Panc1 (cell line): Measurements from ENCODE around the gene SURF2. TPM values are rescaled to one million over a fixed set of nuclear protein-coding genes. Genes with fewer than 3 reads are reported as not detected.

Experiments used
- ATAC-seq: fragments of 200-7000 bp; cut with Tn5 transposase; 2 replicates; pipeline ENCODE4 v1.9.1; 2020; ENCODE audit warnings: mild to moderate bottlenecking, moderate library complexity
- BruUV-seq: library from RNA; stranded (reverse); fragments of 400-500 nt; replicated peaks from 2 replicates; lab custom pipeline; 2021; lab: Mats Ljungman, UMichigan
- CTCF ChIA-PET: fragments of 300-600 bp; sonication (Branson Sonifier 250); formaldehyde crosslinking; loops from one replicate; lab custom pipeline; 2022; ENCODE audit warnings: antibody characterized with exemption; lab: Charles Lee
- POLR2A ChIA-PET: fragments of 300-600 bp; sonication (Branson Sonifier 250); formaldehyde crosslinking; loops from one replicate; lab custom pipeline; 2022; ENCODE audit warnings: antibody characterized with exemption; lab: Charles Lee
- DNase-seq: peaks from one replicate; pipeline ENCODE4 v3.0.0-alpha.2; 2010; ENCODE audit warnings: low read depth, low spot score
- H3K27ac ChIP-seq: 2 replicates; pipeline ENCODE4 v1.5.1; 2011; ENCODE audit warnings: mild to moderate bottlenecking, low read length, inconsistent platforms
- H3K27me3 ChIP-seq: fragments of 200-500 bp; sonication (Bioruptor generic); 2 replicates; pipeline ENCODE4 v1.6.0; 2014; ENCODE audit warnings: low read length, inconsistent platforms; ENCODE audit not compliant: control insufficient read depth, insufficient read depth
- H3K36me3 ChIP-seq: fragments of 200-500 bp; sonication (Bioruptor generic); 2 replicates; pipeline ENCODE4 v1.5.1; 2014; ENCODE audit warnings: inconsistent platforms, mild to moderate bottlenecking, low read length, moderate library complexity; ENCODE audit not compliant: control insufficient read depth, insufficient read depth
- H3K4me1 ChIP-seq: 2 replicates; pipeline ENCODE4 v1.5.1; 2011; ENCODE audit warnings: inconsistent platforms, mild to moderate bottlenecking, low read length, moderate library complexity; ENCODE audit not compliant: control insufficient read depth, insufficient read depth
- H3K4me3 ChIP-seq, 2 experiments: 2 replicates each; pipeline ENCODE4 v1.5.1; 2011 to 2012; ENCODE audit warnings: low read depth in 2 of 2, low read length in 2 of 2, mild to moderate bottlenecking in 2 of 2, inconsistent platforms in 1 of 2, moderate library complexity in 1 of 2
- H3K9me3 ChIP-seq: fragments of 200-500 bp; sonication (Bioruptor generic); 2 replicates; pipeline ENCODE4 v1.5.1; 2014; ENCODE audit warnings: low read depth, mild to moderate bottlenecking, inconsistent platforms, low read length, moderate library complexity; ENCODE audit not compliant: control insufficient read depth, insufficient read depth
- POLR2AphosphoS5 ChIP-seq: IDR thresholded peaks from 2 replicates; pipeline ENCODE4 v1.6.1; 2012; ENCODE audit warnings: mild to moderate bottlenecking, low read depth, low read length, moderate library complexity
- REST ChIP-seq, 2 experiments: IDR thresholded peaks; 2 replicates each; pipeline ENCODE4 v1.6.1; 2011 to 2012; ENCODE audit warnings: low read depth in 2 of 2, control low read depth in 1 of 2, low read length in 1 of 2, mild to moderate bottlenecking in 1 of 2, moderate library complexity in 1 of 2; ENCODE audit not compliant: insufficient read depth in 1 of 2
- SIN3A ChIP-seq: IDR thresholded peaks from 2 replicates; pipeline ENCODE4 v1.6.1; 2012; ENCODE audit warnings: low read depth, mild to moderate bottlenecking, low read length, moderate library complexity, borderline replicate concordance; ENCODE audit not compliant: insufficient read depth
- TCF7L2 ChIP-seq: IDR thresholded peaks from 2 replicates; pipeline ENCODE4 v1.6.1; 2011; ENCODE audit warnings: mild to moderate bottlenecking, low read depth, low read length, inconsistent platforms
- in situ Hi-C: cut with HindIII; loops from 2 replicates; pipeline ENCODE4 v1.10.0; 2016; ENCODE audit warnings: low sequenced_read_pairs, low pct_unique_long_range_greater_than_20kb
- intact Hi-C: fragments of 100-400 bp; cut with micrococcal nuclease; formaldehyde crosslinking; loops from one replicate; pipeline ENCODE4 v1.10.0; 2022; ENCODE audit not compliant: unreplicated experiment
- total RNA-seq: library from RNA; stranded (reverse); gene quantifications from one replicate; pipeline ENCODE4 v1.2.1, GENCODE V29; 2021; ENCODE audit not compliant: unreplicated experiment
- TF ChIP-seq, protein P1 (sequence below): fragments of 450-650 bp; IDR thresholded peaks from 2 replicates; pipeline ENCODE4 v1.5.1; 2017; ENCODE audit warnings: mild to moderate bottlenecking

Gene SURF2
- total RNA-seq, 1 experiment from 2014 or later: 19.2 TPM

DNA sequence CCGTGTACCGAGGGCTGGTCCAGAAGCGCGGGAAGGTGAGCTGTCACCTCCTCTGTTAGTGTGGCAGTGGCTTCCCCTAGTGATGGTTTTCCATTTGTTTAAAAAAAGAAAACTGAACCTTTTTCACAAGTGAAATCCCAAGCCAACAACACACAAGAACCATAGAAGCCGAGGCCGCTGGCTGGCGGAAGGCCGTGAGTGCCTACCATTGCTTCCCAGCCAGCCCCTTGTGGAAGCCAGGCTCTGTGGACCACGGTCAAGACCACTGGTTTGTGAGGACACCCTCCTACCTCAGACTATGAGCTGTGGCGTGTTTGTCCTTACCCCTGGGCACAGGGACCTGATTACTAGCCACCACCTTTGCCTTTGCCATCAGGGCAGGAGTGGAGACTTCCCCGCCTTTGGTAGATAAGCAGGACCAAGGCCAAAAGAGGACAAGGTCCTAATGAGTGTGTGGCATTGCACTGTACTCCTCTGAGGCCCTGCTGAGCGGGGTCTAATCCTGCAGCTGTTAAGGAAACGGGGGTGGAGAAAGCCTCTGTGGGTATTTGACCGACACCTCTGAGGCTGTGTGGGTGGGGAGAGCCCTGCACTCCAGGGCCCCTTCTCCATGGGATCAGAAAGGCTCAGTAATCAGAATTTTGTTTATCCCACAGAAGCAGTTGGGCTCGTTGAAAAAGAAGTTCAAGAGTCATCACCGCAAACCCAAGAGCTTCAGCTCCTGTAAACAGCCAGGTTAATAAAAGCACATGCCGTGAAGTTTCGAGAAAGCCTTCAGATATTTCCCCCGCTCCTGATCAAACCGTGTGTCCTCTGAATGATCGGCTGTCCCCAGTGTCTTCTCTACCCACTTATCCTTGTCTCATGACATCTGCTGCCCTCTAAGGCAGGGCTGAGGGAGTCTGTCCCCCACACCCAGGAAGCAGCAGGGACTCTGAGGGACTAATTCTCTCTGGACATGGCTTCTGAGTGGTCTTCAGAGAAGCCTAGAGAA, 4.3 kb downstream of the SURF2 start:
- intact Hi-C loops (no loop called here), in situ Hi-C loops (no loop called here)
- POLR2A ChIA-PET: no interaction called here
- TF ChIP-seq REST (IDR thresholded peaks at IDR 0.05; ENCODE audit: insufficient read depth in 1 of 2, low read depth in 2 of 2, low read length in 1 of 2) (no peak), POLR2AphosphoS5 (no peak), TCF7L2 (no peak), SIN3A (no peak)
- TF ChIP-seq, protein P1, sequence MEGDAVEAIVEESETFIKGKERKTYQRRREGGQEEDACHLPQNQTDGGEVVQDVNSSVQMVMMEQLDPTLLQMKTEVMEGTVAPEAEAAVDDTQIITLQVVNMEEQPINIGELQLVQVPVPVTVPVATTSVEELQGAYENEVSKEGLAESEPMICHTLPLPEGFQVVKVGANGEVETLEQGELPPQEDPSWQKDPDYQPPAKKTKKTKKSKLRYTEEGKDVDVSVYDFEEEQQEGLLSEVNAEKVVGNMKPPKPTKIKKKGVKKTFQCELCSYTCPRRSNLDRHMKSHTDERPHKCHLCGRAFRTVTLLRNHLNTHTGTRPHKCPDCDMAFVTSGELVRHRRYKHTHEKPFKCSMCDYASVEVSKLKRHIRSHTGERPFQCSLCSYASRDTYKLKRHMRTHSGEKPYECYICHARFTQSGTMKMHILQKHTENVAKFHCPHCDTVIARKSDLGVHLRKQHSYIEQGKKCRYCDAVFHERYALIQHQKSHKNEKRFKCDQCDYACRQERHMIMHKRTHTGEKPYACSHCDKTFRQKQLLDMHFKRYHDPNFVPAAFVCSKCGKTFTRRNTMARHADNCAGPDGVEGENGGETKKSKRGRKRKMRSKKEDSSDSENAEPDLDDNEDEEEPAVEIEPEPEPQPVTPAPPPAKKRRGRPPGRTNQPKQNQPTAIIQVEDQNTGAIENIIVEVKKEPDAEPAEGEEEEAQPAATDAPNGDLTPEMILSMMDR: no peak
- Histone ChIP-seq H3K27ac (no peak overlapping the region), H3K4me3 (no peak overlapping the region), H3K4me1 (peaks cover 8% of the 10 kb centered on the region; the same call in 1 of the 2 replicates), H3K27me3 (no peaks in the 10 kb centered on the region), H3K36me3 (peaks cover 5% of the 10 kb centered on the region; the same call in 1 of the 2 replicates), H3K9me3 (no peaks in the 10 kb centered on the region)
- ATAC-seq (no peak), DNase-seq (no peak)
- CTCF ChIA-PET: no interaction called here
- BruUV-seq: no TSS peak

DNA sequence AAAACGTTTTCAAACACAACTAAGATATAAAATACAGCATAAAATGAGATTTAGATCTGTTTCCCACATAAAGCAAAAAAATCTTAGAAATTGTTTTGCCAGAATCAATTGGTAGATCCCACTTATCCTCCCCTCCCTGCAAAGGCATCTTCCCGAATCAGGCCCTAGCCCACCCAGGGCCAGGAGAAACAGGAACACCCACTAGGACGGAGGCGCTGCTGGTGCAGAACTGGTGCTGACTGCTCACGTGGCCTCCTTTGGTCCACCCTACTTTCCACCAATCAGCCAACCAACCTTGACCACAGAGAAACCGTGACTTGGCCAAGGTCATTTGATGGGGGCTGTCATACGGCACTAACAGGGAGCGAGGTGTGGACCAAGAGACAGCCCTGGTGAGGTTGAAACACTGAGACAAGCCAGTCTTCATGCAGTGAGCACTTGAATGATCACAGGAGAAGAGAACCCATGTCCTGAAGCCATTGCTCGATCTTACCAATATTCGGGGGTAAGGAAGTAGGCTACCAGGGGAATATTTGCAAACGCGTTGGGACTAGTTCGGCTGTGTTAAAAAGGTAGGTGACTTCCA, 5.2 kb downstream of the SURF2 start:
- Histone ChIP-seq H3K4me1 (peaks cover 8% of the 10 kb centered on the region; the same call in 1 of the 2 replicates), H3K4me3 (no peak overlapping the region), H3K36me3 (peaks cover 6% of the 10 kb centered on the region; the same call in 1 of the 2 replicates), H3K9me3 (no peaks in the 10 kb centered on the region), H3K27me3 (no peaks in the 10 kb centered on the region), H3K27ac (no peak overlapping the region)
- ChIA-PET POLR2A (no interaction called here), CTCF (no interaction called here)
- no peak for ATAC-seq
- TF ChIP-seq SIN3A: no peak
- no peak for TF ChIP-seq REST (IDR thresholded peaks at IDR 0.05; ENCODE audit: insufficient read depth in 1 of 2, low read depth in 2 of 2, low read length in 1 of 2)
- TF ChIP-seq, protein P1: no peak
- no peak for DNase-seq
- intact Hi-C loops: no loop called here
- in situ Hi-C loops: no loop called here
- no TSS peak for BruUV-seq
